DMS 273 (cell line): ENCODE results near the gene SLC46A2.

Source experiments
- DNase-seq: peaks from one replicate; lab custom pipeline; 2025; ENCODE audit not compliant: unreplicated experiment; lab: John Stamatoyannopoulos, UW

The SLC46A2 gene

DNA sequence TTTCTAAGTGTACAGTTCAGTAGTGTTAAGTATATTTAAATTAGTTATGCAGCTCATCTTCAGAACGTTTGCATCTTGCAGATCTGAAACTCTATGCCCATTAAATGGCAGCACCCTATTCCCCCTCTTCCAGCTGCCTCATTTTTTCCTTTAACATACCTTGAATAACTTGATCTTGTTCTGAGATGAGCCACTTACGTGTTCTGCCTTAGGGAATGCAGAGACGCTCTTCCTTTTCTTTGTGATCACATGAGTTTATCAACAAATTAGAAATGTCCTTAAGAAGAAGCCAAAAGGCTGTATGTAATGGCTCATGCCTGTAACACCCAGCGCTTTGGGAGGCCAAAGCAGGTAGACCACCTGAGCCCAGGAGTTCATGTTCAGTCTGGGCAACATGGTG lies 57.6 kb downstream of the SLC46A2 start:
- DNase-seq, result no peak

DNA sequence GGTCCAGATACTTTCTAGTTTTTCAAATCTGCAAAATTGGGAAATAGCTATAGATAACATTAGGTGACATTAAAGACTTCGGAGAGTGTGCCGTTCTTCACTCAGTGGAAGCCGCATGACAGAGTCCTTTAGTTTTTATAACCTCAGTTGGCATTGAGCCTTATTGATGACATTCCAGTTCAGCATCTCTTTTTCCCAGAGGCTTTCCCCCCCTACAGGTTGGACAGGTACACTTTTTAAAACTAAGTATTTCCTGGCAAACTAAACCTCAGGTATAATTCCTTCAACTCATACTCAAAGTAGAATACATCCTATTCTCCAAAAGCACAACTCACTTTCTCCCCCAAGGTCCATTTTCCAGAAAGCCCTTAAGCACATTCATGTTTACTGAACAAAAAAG lies 58.7 kb downstream of the SLC46A2 start:
- DNase-seq, result no peak

DNA sequence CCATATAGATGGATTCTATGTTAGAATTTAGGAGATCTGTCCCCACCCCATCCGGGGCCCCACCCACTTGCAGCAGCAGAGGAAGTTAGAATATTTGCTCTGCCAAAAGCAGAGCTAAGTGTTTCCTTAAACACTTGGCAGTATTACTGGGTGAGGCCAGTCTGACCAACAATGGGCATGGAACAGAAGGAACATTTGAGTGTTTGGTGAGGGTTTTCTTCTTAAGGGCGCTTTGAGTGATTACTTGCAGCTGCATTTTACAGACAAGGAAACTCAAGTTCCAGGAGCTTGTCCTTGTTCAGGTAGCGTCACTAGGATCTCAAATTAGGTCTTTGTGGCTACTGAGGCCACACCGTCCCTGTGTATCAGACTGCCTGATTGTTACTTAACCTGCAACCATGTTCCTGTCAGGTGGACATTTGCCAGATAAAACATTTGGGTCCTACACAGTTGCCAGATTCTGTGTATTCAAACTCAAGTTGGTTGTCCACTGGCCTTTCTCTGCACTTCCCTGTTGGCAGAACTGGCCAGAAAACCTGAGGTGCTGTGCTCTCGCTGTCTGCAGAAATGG lies 59.3 kb downstream of the SLC46A2 start:
- DNase-seq, result no peak
